ENCODE measurements around the gene BNC2.
"Not testable (repeated sequence)": the region's sequence is repeated elsewhere in the genome, so short reads cannot be mapped to it uniquely, and the experiment has no call there.

Gene BNC2, protein sequence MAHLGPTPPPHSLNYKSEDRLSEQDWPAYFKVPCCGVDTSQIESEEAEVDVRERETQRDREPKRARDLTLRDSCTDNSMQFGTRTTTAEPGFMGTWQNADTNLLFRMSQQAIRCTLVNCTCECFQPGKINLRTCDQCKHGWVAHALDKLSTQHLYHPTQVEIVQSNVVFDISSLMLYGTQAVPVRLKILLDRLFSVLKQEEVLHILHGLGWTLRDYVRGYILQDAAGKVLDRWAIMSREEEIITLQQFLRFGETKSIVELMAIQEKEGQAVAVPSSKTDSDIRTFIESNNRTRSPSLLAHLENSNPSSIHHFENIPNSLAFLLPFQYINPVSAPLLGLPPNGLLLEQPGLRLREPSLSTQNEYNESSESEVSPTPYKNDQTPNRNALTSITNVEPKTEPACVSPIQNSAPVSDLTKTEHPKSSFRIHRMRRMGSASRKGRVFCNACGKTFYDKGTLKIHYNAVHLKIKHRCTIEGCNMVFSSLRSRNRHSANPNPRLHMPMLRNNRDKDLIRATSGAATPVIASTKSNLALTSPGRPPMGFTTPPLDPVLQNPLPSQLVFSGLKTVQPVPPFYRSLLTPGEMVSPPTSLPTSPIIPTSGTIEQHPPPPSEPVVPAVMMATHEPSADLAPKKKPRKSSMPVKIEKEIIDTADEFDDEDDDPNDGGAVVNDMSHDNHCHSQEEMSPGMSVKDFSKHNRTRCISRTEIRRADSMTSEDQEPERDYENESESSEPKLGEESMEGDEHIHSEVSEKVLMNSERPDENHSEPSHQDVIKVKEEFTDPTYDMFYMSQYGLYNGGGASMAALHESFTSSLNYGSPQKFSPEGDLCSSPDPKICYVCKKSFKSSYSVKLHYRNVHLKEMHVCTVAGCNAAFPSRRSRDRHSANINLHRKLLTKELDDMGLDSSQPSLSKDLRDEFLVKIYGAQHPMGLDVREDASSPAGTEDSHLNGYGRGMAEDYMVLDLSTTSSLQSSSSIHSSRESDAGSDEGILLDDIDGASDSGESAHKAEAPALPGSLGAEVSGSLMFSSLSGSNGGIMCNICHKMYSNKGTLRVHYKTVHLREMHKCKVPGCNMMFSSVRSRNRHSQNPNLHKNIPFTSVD

DNA sequence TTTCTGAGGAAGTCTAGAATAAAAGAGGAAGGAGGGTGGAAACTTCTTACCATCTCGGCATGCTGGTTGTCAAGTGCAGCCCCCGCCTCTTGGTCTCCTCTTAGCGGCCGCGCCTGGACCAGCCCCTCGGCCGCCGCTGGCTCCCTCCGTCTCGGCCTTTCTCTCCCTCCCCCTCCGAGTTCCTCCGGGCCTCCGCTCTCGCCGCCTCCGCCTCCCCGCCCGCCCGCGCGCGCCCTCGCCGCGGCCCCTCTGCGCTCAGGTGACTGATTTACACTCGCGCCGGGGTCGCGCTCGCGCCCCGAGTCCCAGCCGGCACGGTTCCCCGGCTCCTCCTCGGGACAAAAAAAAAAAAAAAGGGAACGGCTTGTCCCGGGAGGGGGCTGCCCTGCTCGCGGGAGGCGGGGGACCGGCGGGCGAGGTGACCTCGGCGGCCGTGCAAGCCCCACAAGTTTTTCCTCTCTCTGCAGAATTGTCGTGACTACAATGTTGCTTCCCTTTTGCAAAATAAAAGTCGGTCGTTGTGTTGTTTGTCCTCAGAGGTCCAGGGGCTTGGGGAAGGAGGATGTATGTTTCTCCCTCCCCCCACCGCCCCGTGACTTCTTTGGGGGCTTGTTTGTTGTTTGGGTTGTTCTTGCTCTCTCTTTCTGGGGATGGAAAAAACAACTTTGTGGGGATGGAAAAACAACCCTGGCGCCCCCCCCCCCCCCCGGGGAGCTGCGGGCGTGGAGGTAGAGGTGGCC, at the start of gene BNC2:
BNC2 (minus strand) TSS at position 75 of the 740 bp plus-strand sequence; CDS start at position 53, 22 bp downstream.
- Mint-ChIP-seq H3K27ac (peak within 1 kb of the TSS; percentile 49), H3K4me3 (peak within 1 kb of the TSS; percentile 72), H3K9me3 (no peaks in the 10 kb centered on the region), H3K27me3 (ENCODE audit: low read depth) (peaks cover 39% of the 10 kb centered on the region), H3K4me1 (ENCODE audit: low read depth) (peaks cover 2% of the 10 kb centered on the region), H3K36me3 (ENCODE audit: low read depth) (no peaks in the 10 kb centered on the region)
- DNase-seq (ENCODE audit: low spot score) = no peak

DNA sequence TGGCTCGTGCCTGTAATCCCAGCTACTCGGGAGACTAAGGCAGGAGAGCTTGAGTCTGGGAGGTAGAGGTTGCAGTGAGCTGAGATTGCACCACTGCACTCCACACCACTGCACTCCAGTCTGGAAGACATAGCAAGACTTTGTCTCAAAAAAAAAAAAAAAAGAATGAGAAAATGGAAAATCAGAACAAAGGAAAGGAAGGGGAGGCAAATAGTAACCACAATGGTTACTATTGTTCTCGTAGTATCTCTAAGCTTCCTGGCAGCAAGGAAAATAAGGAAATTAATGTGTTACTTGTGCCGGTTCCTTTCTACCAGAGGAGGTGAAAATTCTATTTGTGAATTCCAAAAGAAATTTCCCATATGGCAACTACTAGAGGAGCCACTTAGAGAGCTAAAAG, 48.5 kb upstream of the BNC2 start:
- no peaks in the 10 kb centered on the region for H3K4me1 Mint-ChIP-seq (ENCODE audit: low read depth)
- H3K27me3 Mint-ChIP-seq (ENCODE audit: low read depth) = no peaks in the 10 kb centered on the region
- no peaks in the 10 kb centered on the region for H3K36me3 Mint-ChIP-seq (ENCODE audit: low read depth)
- H3K9me3 Mint-ChIP-seq = peaks cover 36% of the 10 kb centered on the region
- H3K4me3 Mint-ChIP-seq = no peak overlapping the region
- DNase-seq (ENCODE audit: low spot score) = no peak
- H3K27ac Mint-ChIP-seq = no peak overlapping the region

DNA sequence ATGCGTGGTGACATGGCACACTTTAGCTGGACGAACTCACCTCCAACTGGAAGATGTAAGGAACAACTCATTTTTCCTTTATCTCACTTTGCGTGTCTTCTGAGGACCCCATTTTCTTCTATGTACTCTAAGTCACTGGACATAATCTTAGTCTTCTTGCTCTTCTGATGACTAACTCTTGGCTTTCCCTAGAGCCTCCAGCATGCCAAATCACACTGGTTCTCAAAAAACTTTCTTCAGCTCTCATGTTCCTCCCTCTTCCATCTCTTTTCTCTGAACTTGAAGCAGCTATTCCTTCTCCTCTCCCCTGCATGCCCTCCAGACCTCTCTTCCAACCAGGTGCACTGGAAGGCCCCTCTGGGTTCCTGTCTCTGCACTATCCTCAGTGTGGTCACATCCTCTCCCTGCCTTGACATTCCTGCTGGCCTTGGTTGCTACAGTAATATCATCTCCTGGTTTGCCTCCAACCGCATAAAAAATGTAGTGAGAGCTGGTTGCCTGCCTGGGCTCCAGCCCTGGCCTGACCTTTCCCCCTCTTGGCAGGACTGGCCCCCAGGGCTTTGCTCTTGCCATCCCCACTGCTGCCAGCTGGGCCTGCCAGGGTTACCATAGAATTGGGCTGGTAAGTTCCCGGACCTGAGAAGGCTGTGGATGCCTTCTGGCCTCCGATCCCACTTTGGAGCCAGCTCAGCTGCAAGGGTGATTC, 44.8 kb upstream of the BNC2 start:
- Mint-ChIP-seq H3K4me1 (ENCODE audit: low read depth) (no peaks in the 10 kb centered on the region), H3K4me3 (no peak overlapping the region), H3K27ac (no peak overlapping the region), H3K27me3 (ENCODE audit: low read depth) (no peaks in the 10 kb centered on the region), H3K9me3 (peaks cover 25% of the 10 kb centered on the region), H3K36me3 (ENCODE audit: low read depth) (no peaks in the 10 kb centered on the region)
- no peak for DNase-seq (ENCODE audit: low spot score)

DNA sequence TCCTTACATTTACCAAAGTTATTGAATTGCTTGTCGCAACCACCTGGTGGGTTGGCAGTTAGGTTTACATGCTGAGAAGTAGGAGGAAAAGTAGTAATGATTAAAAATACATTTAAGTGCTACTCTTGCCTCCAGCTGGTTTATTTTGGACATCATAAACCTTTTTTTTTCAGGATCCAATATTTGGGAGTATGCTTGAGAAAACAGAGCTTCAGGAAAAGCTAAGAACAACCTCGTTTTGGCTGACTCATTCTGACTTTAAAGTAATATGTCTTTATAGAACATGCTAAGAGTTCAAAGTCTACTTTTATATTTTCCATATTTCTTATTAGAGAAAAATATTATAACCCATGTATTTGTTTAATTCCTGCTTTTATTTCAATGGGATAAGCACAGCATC, 41.7 kb upstream of the BNC2 start:
- H3K27me3 Mint-ChIP-seq (ENCODE audit: low read depth) = no peaks in the 10 kb centered on the region
- no peaks in the 10 kb centered on the region for H3K4me1 Mint-ChIP-seq (ENCODE audit: low read depth)
- DNase-seq (ENCODE audit: low spot score) = no peak
- peaks cover 12% of the 10 kb centered on the region for H3K9me3 Mint-ChIP-seq
- H3K27ac Mint-ChIP-seq = no peak overlapping the region
- no peak overlapping the region for H3K4me3 Mint-ChIP-seq
- H3K36me3 Mint-ChIP-seq (ENCODE audit: low read depth) = no peaks in the 10 kb centered on the region

DNA sequence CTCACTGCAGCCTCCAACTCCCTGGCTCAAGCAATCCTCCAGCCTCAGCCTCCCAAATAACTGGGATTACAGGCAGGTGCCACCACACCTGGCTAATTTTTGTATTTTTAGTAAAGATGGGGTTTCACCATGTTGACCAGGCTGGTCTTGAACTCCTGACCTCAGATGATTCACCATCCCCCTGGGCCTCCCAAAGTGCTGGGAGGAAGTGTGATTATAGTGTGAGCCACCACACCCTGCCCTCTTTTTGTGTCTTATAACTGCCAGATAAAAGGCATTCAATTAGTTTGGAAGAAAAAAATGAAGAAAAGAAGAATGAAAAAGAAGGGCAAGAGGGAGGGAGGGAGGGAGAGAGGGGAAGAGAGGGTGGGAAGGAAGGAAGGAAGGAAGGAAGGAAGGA, 37.7 kb upstream of the BNC2 start:
- H3K4me1 Mint-ChIP-seq (ENCODE audit: low read depth); H3K36me3 Mint-ChIP-seq (ENCODE audit: low read depth); H3K27ac Mint-ChIP-seq; H3K27me3 Mint-ChIP-seq (ENCODE audit: low read depth); H3K9me3 Mint-ChIP-seq; DNase-seq (ENCODE audit: low spot score); H3K4me3 Mint-ChIP-seq: not testable (repeated sequence)

DNA sequence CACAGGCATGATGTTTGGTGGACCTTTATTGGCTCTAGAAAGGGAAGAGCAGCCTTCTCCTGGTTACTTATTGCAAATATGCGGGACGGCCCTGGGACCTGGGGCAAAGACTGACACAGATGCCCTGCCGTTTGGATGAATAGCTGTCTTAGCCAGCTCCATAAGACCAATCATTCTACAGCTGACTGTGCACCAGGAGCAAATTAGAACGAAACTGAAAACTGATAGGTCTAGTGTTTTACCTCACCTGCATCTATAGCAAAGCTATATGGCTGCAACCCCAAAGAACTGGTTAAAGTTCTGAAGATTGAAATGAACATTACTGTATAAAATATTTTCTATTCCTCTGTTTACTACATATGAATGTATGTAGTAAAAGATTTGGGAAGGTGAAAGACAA, 34.2 kb upstream of the BNC2 start:
- Mint-ChIP-seq H3K36me3 (ENCODE audit: low read depth) (no peaks in the 10 kb centered on the region), H3K27ac (no peak overlapping the region), H3K4me3 (no peak overlapping the region), H3K27me3 (ENCODE audit: low read depth) (no peaks in the 10 kb centered on the region), H3K9me3 (peaks cover 12% of the 10 kb centered on the region), H3K4me1 (ENCODE audit: low read depth) (no peaks in the 10 kb centered on the region)
- DNase-seq (ENCODE audit: low spot score) = no peak

DNA sequence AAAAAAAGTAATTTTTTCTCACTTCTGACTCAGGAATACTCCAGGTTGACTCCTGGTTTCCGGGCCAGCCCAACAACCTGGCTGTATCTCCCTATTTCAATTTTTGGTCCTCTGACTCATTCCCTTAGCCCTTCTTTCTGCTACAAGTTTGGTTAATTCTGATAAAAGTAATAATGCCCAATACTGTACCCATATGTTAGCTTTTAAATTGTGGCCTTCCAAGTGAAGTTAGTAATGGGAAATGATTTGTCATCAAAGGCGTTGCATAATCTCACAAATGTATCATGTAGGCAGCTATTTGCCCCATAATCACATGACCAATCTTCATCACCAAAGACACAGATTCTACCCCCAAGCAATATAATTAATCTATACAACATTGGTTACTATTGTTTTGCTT, 31.1 kb upstream of the BNC2 start:
- H3K9me3 Mint-ChIP-seq = peaks cover 6% of the 10 kb centered on the region

DNA sequence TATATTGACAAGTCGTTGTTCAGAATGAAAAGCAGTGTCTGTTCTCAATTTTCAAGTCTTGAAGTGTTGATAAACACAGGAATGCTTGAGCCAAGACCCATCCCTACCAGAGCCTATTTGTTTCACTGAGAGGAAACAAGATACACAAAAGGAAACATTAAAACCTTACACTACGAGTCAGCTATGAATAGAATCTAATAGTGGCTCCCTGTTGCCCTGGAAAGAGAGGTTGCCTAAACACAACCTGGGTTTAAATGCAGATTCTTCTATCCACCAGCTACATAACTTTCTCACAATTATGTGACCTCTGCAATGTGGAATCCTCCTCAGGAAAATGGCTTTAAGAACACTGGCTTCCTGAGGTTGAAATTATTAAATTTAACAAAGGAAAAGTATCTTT, 29.1 kb upstream of the BNC2 start:
- Mint-ChIP-seq H3K36me3 (ENCODE audit: low read depth) (no peaks in the 10 kb centered on the region), H3K4me3 (no peak overlapping the region), H3K4me1 (ENCODE audit: low read depth) (no peaks in the 10 kb centered on the region), H3K9me3 (peaks cover 6% of the 10 kb centered on the region), H3K27me3 (ENCODE audit: low read depth) (no peaks in the 10 kb centered on the region), H3K27ac (no peak overlapping the region)
- DNase-seq (ENCODE audit: low spot score) = no peak

More for the DNA sequence above, 31.1 kb upstream of the BNC2 start:
- H3K36me3 Mint-ChIP-seq (ENCODE audit: low read depth) = no peaks in the 10 kb centered on the region
- no peak for DNase-seq (ENCODE audit: low spot score)
- no peaks in the 10 kb centered on the region for H3K27me3 Mint-ChIP-seq (ENCODE audit: low read depth)
- H3K27ac Mint-ChIP-seq = no peak overlapping the region
- no peak overlapping the region for H3K4me3 Mint-ChIP-seq
- no peaks in the 10 kb centered on the region for H3K4me1 Mint-ChIP-seq (ENCODE audit: low read depth)

DNA sequence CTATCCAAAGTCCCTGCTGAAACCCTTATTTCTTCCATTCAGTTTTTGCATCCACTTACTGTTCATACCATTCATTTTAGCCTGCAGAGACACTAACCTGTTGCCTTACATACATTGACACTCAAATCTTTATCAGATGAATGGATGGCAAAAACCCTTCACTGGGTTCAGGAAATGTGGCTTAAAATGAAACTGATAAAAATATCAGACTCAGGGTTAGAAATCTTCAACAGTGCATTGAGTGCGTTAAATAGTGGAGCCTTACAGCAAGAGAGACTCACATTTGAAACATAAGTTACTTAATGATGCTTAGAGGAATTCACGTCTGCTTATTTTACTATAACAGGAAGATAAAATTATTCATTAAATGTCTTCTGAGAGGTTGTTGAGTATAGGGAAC, 28.0 kb upstream of the BNC2 start:
- no peaks in the 10 kb centered on the region for H3K4me1 Mint-ChIP-seq (ENCODE audit: low read depth)
- no peak for DNase-seq (ENCODE audit: low spot score)
- H3K4me3 Mint-ChIP-seq = no peak overlapping the region
- H3K9me3 Mint-ChIP-seq = peaks cover 12% of the 10 kb centered on the region
- no peaks in the 10 kb centered on the region for H3K27me3 Mint-ChIP-seq (ENCODE audit: low read depth)
- H3K36me3 Mint-ChIP-seq (ENCODE audit: low read depth) = no peaks in the 10 kb centered on the region
- H3K27ac Mint-ChIP-seq = no peak overlapping the region

DNA sequence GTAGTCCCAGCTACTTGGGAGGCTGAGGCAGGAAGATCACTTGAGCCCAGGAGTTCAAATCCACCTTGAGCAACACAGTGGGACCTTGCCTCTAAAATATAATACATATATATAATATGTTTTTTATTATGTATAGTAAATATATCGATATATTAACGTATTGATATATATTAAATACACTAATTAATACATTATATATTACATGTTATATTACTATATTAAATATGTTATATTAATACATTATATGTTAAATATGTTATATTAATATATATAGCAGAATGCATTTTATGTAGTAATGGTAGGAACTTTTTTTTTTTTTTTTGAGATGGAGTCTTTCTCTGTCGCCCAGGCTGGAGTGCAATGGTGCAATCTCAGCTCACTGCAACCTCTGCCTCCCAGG, 18.1 kb upstream of the BNC2 start:
- Mint-ChIP-seq H3K4me1 (ENCODE audit: low read depth) (no peaks in the 10 kb centered on the region), H3K4me3 (no peak overlapping the region), H3K27me3 (ENCODE audit: low read depth) (no peaks in the 10 kb centered on the region), H3K27ac (no peak overlapping the region), H3K36me3 (ENCODE audit: low read depth) (no peaks in the 10 kb centered on the region), H3K9me3 (peaks cover 22% of the 10 kb centered on the region)
- DNase-seq (ENCODE audit: low spot score) = no peak

DNA sequence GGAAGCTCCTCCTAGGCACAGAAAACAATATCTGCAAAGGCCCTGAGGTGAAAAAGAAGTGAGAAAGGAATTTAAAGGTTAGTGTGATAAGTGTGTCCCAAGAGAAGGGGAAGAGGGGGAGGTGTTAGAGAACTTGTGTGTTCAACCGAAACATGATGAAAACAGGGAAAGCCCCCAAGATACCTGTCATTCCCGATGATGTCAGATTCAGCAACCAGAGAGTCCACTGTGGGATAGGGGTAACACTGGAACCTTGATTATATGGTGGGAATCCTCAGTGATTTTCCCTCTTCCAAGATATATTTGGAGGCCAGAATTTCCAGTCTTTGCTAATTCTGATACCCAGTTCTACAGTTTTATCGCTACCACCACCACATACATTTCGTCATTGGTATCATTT, 15.5 kb upstream of the BNC2 start:
- Mint-ChIP-seq H3K27me3 (ENCODE audit: low read depth) (no peaks in the 10 kb centered on the region), H3K36me3 (ENCODE audit: low read depth) (no peaks in the 10 kb centered on the region), H3K9me3 (peaks cover 22% of the 10 kb centered on the region), H3K4me1 (ENCODE audit: low read depth) (no peaks in the 10 kb centered on the region), H3K27ac (no peak overlapping the region), H3K4me3 (no peak overlapping the region)
- DNase-seq (ENCODE audit: low spot score) = no peak

DNA sequence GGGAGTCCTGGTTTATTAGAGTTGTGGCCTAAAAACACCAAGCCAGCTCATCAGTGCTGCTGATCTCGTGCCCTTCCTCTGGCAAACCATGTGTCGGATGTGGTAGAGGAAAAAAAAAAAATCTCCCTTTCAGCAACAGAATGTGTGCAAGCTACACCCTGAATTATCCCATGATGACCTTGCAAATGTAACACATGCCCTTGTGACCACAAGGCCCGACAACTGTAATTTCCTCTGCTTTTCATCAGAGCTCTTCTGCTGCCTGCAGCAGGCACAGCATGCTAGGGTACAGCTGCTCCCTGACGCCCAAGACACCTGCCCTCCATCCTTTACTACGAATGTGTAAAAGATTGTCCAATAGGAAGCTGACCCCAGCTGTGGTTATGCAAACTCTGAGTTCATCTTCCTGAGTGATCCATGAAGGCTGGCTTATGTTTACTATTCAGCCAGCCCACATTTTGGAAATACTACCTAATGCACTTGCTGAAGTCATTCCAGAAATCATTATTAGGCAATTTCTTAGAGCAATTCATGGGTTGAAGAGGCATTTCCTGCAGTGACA, 14.6 kb upstream of the BNC2 start:
- no peak overlapping the region for H3K27ac Mint-ChIP-seq
- H3K9me3 Mint-ChIP-seq = peaks cover 25% of the 10 kb centered on the region
- H3K4me1 Mint-ChIP-seq (ENCODE audit: low read depth) = no peaks in the 10 kb centered on the region
- H3K4me3 Mint-ChIP-seq = no peak overlapping the region
- H3K27me3 Mint-ChIP-seq (ENCODE audit: low read depth) = no peaks in the 10 kb centered on the region
- no peak for DNase-seq (ENCODE audit: low spot score)
- H3K36me3 Mint-ChIP-seq (ENCODE audit: low read depth) = no peaks in the 10 kb centered on the region

DNA sequence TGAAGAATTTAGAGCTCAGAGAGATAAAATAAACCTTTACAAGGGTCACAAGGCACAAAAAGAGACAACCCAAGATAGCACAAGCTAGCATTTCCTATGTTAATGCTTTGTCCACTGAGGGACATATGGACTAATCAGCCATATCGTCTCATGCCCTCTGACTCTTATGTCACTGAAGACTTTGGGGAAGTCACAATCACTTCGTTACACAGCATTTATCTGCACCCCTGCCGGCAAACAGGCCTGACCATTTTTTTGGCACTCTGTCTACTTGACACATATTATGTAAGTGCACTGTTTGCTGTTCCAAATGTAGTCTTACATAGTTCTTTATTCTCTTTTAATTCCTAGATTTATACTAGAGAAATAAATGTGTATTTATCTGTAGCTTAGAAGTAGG, 13.9 kb upstream of the BNC2 start:
- no peak overlapping the region for H3K27ac Mint-ChIP-seq
- no peaks in the 10 kb centered on the region for H3K4me1 Mint-ChIP-seq (ENCODE audit: low read depth)
- H3K4me3 Mint-ChIP-seq = no peak overlapping the region
- no peaks in the 10 kb centered on the region for H3K27me3 Mint-ChIP-seq (ENCODE audit: low read depth)
- peaks cover 25% of the 10 kb centered on the region for H3K9me3 Mint-ChIP-seq
- no peak for DNase-seq (ENCODE audit: low spot score)
- H3K36me3 Mint-ChIP-seq (ENCODE audit: low read depth) = no peaks in the 10 kb centered on the region
